SK-MEL-5 (cell line): Measurements from ENCODE around the gene SPATA24. TPM values are rescaled to one million over a fixed set of nuclear protein-coding genes. Genes with fewer than 3 reads are reported as not detected.
"Not testable (repeated sequence)": the region's sequence is repeated elsewhere in the genome, so short reads cannot be mapped to it uniquely, and the experiment has no call there.

Source experiments
- DNase-seq: peaks from one replicate; pipeline ENCODE4 v3.0.0-alpha.2; 2016; ENCODE audit warnings: low read depth, low spot score
- in situ Hi-C: cut with HindIII; loops from 2 replicates; pipeline ENCODE4 v1.10.0; 2016; ENCODE audit warnings: low sequenced_read_pairs, high pct_unique_total_duplicates, low pct_unique_long_range_greater_than_20kb
- polyA plus RNA-seq, 2 experiments: library from polyadenylated mRNA; depleted of rRNA; stranded (reverse); fragments of >200 nt; gene quantifications; 2 replicates each; pipeline ENCODE4 v1.2.3, GENCODE V29; 2015
- total RNA-seq: library from RNA; depleted of rRNA; stranded (reverse); fragments of >200 nt; shearing (Covaris generic); gene quantifications from 2 replicates; pipeline ENCODE4 v1.2.3, GENCODE V29; 2014; rRNA removed

Gene SPATA24, protein sequence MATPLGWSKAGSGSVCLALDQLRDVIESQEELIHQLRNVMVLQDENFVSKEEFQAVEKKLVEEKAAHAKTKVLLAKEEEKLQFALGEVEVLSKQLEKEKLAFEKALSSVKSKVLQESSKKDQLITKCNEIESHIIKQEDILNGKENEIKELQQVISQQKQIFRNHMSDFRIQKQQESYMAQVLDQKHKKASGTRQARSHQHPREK
- total RNA-seq = 9.7 and 13.3 TPM in 2 replicates
- 2.9 and 6.2 TPM in 2 replicates for polyA plus RNA-seq (2015; cell fraction: cytosol; rRNA removed)
- 1.5 and 6.9 TPM in 2 replicates for polyA plus RNA-seq (2015; cell fraction: nucleus; rRNA removed)

DNA sequence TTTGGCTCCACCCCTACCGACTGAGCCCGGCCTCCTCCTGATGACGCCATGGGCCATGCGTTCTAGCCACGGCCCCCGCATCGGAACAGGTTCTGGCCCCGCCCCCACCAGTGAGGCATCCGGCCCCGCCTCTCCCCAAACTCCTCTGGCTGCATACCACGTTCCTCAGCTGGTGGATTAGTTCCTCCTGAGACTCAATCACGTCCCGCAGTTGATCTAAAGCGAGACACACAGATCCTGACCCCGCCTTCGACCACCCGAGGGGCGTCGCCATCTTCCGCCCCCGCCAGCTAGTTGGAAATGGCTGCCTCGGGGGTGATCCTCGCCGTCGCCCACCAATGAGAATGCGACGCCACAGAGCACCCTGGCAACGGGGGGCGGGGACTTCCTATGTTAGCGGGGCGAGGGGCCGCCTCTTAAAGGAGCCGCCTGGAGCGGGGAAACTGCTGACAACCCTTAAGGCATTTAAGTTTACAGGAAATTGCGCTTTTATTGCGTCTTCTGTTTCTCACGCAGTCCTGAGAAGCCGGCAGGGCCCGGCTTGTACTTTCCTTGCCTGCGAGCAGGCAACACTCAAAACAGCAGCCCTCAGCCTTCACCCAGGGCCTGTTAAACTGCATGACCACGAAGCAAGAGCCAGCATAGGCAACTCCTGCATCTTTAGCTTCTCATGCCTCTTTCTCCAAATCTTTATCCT lies at the start of gene SPATA24:
Gene SPATA24 (minus strand): TSS at position 303 of the 697 bp plus-strand sequence. CDS start 29 bp downstream, at position 274.
- peak; percentile 97 for DNase-seq
- in situ Hi-C loops = loop anchor here (25.0 kb wide), 1 partner anchor 158 kb away; the partner anchor contains the start of gene UBE2D2

DNA sequence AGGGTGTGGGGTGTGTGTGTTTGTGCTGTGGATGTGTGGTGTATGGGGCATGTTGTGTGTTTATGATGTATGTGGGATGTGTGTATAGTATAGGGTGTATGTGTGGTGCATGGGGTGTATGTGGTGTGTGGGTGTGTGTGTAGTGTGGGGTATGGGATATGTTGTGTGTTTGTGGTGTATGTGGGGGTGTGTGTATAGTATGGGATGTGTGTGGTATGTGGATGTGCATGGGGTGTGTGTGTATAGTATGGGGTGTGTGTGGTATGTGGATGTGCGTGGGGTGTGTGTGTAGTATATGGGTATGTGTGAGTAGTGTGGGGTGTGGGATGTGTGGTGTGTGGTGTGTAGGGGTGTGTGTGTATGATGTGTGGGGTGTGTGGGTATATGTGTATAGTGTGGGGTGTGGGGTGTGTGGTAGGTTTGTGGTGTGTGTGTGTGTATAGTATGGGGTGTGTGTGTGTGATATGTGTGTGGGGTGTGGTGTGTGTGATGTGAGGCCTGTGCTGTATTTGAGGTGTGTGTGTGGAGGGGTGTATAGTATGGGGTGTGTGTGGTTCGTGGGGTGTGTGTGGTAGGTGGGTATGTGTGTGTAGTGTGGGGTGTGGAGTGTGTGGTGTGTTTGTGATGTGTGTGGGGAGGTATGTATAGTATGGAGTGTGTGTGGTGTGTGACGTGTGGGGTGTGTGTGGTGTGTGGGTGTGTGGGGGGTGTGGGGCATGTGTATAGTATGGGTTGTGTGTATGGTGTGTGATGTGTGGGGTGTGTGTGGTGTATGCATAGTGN lies 48.2 kb upstream of the SPATA24 start:
- no peak for DNase-seq
- in situ Hi-C loops = no loop called here

DNA sequence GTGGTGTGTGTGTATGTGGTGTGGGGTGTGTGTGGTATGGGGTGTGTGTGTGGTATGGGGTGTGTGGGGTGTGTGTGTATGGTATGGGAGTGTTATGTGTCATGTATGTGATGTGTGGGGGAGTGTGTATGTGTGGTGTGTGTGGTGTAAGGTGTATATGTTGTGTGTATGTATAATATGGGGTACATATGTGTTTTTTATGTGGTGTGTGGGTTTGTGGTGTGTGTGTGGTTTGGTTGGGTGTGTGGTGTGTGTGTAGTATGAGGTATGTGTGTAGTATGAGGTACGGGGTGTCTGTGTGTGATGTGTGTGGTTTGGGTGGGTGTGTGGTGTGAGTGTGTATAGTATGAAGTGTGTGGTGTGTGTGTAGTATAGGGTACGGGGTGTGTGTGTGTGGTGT lies 47.3 kb upstream of the SPATA24 start:
- in situ Hi-C loops = no loop called here
- DNase-seq = no peak

DNA sequence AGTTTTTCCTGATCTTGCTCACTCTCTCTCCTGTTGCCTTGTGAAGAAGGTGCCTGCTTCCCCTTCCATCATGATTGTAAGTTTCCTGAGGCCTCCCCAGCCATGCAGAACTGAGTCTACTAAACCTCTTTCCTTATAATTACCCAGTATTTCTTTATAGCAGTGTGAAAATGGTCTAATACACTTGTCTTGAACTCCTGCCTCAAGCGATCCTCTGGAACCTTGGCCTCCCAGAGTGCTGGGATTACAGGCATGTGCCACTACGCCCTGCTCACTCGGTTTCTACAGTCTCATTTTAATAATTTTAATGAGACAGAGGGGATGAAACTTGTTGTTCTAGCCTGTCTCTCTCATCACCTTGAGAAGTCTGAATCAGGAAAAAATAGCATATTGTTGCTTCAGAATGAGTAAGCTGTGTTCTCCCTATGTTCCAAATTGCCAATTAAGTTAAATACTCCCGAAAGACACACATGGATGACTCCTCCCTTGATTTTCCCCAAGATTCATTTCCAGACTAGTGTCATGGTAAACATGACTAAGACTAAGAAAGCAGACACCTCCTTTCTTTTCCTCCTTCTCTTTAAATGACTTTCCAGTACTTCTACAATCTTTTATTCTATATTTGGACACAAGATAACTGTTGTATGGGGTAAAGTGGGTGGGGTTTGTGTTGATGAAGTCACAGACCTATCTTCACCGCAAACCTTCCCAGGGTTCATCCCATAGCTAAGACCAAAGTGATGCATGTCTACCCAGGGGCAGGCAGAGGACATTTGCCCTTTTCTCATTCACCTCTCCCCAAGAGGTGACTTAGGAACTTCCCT lies 43.3 kb upstream of the SPATA24 start:
- no peak for DNase-seq
- in situ Hi-C loops = no loop called here

DNA sequence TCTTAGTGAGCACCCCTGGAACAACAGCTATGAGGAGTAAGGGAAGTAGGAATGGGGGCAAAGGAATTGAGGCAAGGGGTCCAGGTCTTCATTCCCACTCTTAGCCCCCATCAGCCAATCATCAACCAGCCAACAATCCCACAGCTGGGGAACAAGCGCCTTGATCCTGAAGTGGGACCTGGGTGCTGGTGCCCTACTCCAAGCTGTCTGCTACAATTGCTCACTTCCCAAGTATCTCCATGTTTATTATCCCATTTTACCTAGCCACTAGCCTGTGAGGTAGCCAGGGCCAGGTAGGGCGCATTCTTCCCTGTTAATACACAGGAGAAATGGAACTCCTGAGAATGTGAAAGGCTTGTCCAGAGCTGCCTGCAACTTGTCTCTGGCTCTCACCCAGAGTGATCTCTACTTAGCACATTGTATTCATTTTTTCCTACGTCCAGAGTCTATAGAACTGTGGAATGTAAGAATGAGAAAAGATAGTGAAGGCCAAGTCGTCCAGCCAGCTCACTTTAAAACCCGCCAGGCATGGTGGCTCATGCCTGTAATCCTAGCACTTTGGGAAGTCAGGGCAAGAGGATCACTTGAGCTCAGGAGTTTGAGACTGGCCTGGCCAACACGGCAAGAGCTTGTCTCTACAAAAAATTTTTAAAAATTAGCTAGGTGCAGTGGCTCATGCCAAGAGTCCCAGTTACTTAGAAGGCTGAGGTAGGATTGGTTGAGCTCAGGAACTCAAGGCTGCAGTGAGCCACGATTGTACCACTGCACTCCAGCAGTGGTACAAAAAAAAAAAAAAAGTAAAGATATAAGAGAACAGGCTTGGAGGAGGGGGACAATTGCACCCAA lies 41.7 kb upstream of the SPATA24 start:
- in situ Hi-C loops = no loop called here
- no peak for DNase-seq

DNA sequence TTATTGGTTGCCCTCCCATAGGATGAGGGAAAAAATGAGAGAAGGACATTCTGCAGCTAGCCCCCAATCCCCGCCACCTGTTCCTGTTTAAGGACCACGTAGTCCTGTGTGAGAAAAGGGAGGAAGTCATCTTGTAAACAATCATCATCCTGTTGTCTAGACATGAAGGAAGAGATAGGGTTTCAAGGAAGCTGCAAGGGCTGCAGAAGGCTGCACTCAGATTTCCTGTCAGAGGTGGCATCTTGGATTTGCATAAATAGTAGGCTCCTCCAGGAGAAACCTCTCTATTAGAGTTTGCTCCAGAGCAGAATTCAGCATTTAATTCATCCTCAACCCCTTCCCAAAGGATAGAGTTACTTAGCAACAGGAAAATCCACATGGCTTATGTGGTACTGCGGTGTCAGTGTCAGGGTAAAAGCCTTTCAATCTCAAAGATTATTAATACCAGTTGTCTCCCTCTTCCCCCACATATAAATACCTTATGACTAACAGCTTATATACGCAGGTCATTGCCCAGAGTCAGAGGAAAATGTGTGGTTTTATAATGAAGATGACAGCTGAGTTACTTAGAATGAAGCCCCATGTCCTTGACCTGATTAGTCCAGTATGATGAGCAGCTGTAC lies 40.1 kb upstream of the SPATA24 start:
- no peak for DNase-seq
- in situ Hi-C loops = no loop called here

DNA sequence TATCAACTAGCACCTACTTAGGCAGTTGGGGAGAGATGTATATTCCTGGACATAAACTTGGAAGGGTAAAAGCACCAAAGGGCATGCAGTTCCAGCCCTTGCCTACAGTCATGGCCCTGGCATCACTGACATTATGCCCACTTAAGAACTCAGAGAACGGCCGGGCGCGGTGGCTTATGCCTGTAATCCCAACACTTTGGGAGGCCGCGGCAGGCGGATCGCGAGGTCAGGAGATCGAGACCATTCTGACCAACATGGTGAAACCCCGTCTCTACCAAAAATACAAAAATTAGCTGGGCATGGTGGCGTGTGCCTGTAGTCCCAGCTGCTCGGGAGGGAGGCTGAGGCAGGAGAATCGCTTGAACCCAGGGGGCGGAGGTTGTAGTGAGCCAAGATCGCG lies 36.5 kb upstream of the SPATA24 start:
- in situ Hi-C loops, DNase-seq: not testable (repeated sequence)

DNA sequence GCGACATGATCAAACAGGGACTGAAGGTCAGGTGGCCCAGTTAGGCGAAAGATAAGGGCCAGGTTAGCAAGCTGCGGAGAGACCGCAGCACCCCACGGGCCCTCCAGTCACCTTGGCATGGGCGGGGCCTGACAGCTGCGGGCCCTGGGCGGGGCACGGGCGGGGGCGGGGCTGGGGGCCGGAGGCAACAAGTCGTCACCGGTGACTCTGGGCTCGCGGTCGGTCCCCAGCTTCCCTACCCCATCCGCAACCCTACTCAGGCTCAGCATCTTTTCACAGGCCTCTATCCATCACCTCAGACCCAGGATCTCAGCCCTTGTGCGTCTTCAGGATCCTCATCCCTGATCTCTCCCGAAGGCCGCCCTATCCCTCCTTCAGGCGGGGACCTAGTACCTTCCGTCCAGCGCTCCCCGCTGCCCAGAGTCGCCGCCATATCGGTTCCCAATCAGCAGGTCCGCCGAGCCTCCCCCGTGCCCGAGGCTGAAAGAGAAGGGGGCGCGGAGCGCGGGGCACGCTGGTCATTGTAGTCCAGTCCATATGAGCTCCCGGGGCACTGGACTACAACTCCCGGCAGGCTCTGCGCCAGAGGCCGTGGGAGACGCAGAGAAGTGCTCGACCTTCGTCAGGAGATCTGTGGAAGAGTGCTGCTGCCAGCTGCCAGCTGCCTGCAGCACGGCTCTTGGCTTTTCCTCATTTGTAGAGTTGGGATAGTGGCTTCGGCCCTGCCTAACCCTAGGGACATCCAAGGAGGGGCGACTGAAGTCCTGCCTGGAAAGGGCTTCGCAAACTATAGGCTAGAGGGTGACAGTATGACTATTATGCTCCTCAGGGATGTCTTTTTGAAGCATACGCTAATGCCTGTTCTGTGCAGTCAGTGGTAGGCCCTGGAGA lies 35.4 kb upstream of the SPATA24 start, which contains the start of gene DNAJC18:
Gene DNAJC18 (minus strand): TSS at position 513 of the 891 bp plus-strand sequence. CDS start 80 bp downstream, at position 433.
- in situ Hi-C loops = no loop called here
- DNase-seq = peak; percentile 92

DNA sequence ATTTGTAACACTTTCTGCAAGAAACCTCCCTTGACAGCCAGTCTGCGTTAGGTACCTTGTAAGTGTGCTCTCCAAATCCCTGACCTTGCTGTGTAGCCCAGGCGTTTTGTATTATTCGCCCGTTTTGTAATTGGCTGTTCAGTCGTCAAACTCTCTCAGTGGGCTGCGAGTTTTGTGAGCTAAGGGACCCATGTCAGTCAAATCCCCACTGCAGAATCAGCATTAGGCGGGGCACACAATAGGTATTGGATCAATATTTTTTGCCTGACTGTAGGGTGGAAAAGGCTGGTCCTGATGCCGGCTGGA lies 34.8 kb upstream of the SPATA24 start:
- no peak for DNase-seq
- in situ Hi-C loops = no loop called here

DNA sequence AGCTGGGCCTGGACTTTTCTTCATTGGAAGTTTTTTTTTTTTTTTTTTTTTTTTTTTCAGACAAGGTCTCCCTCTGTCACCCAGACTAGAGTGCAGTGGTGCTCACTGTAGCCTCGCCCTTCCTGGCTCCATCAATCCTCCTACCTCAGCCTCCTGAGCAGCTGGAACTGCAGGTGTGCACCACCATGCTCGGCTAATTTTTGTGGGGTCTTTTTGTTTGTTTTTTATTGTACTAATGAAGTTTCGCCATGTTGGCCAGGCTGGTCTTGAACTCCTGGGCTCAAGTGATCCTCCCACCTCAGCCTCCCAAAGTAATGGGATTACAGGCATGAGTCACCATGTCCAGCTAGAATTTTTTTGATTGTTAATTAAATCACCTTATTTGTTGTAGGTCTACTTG lies 31.8 kb upstream of the SPATA24 start:
- in situ Hi-C loops = no loop called here
- no peak for DNase-seq

DNA sequence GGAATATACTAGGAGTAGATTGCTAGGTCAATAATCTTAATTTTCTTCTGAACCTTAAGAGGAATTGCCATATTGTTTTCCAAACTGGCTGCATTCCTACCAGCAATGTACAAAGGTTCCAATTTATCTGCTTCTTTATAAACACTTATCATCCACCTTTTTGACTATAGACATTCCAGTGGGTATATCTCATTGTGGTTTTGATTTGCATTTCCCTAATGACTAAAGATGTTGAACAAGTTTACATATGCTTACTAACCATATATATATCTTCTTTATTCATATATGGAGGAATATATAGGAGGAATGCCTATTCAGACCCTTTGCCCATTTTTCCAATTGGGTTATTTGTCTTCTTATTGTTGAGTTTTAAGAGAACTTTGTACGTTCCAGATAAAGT lies 27.8 kb upstream of the SPATA24 start:
- no peak for DNase-seq
- in situ Hi-C loops = no loop called here

DNA sequence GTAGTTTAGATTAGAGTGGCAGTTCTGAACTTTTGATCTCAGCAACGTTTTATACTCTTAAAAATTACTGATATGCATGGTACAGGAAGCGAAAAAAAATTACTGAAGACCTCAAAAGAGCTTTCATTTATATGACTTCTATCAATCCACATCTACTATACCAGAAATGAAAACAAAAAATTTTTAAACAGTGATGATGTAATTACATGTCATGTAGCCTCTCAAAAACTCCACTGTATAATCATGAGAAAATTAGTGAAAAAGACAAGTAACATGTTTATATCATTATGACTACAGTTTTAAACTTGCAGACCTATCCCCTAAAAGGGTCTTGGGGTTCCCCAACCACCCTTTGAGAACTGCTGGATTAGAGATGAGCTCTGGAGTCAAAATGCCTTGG lies 26.1 kb upstream of the SPATA24 start:
- in situ Hi-C loops = no loop called here
- no peak for DNase-seq

DNA sequence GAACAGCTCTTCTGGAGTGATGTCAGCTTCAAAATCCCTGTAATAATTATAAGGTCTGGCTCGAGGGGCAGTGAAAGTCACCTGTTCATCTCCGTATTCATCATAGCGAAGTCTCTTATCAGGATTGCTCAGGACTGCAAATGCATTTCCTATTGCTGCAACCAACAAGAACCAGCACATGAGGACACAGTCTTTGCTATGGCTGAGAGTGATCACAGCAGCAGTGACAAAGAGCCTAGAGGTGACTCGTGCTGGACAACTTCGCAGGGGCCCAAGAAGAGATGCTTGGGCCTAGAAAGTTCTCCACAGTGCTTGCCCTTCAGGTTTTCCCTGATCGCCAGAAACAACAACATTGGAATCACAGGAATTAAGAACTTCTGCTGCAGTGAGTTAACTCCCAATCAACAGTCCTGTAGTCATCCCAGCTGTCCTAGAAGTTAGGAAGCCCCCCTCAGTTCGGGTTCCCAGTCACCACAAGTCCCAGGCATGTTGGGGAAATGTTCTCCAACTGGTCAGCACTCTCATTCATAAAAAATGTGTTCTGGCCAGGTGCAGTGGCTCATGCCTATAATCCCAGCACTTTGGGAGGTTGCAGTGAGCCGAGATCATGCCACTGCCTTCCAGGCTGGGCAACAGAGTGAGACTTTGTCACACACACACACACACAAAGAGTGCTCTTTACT lies 22.5 kb upstream of the SPATA24 start:
- in situ Hi-C loops = no loop called here
- no peak for DNase-seq

DNA sequence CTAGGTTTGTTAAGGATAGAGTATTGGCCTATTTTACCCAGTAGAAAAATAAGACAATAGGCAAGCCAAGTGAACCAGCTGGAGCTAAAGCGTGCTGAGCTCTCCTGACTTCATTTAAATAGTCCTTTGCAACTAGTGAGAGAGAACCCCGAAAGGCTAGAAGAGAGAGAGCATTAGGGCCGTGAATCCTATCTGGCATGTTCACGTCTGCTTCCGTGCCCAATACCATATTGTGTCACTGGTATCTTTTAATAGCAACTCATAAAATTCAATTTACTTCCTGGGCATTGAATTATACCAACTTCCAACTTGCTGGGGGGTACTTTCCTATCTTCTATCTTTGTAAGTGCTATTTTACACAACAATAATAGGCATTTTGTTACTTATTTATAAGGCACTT lies 21.6 kb upstream of the SPATA24 start:
- in situ Hi-C loops = no loop called here
- DNase-seq = no peak

DNA sequence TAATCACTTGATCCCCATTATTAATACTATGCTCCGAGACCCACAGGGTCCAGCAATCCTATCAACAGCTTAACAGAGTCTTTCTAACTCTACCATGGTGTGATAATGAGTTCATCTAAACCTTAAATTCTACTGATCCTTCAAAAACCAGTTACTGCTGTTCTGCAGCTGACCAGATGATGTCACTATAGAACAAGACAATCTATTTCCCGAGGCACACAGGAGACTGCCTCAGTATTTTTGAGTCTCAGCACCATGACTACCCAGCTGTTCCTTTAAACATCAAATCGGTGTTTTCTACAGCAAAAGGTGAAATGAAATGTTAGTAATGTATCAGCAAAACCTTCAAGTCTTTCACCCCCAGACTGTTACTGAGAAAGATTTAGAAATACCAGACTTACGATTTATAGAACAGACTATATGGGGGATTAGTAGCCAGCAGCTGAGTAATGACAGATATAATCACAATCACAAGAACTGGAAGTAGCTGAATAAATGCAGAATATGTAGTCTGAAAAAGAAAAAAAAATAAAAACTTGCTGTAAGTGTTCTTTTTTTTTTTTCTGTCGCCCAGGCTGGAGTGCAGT lies 18.5 kb upstream of the SPATA24 start:
- DNase-seq = peak; percentile 84
- in situ Hi-C loops = loop anchor here (25.0 kb wide), 1 partner anchor 140 kb away; the partner anchor contains the start of gene UBE2D2
